ENCODE results near the gene PIM3. TPM values are rescaled to one million over a fixed set of nuclear protein-coding genes. Genes with fewer than 3 reads are reported as not detected.
A peak's percentile ranks its signal among the peaks of the same experiment; 100 is the strongest.

Gene PIM3
- polyA plus RNA-seq, 4 donors, result 35.7 to 72.2 (median 45.9) TPM

DNA sequence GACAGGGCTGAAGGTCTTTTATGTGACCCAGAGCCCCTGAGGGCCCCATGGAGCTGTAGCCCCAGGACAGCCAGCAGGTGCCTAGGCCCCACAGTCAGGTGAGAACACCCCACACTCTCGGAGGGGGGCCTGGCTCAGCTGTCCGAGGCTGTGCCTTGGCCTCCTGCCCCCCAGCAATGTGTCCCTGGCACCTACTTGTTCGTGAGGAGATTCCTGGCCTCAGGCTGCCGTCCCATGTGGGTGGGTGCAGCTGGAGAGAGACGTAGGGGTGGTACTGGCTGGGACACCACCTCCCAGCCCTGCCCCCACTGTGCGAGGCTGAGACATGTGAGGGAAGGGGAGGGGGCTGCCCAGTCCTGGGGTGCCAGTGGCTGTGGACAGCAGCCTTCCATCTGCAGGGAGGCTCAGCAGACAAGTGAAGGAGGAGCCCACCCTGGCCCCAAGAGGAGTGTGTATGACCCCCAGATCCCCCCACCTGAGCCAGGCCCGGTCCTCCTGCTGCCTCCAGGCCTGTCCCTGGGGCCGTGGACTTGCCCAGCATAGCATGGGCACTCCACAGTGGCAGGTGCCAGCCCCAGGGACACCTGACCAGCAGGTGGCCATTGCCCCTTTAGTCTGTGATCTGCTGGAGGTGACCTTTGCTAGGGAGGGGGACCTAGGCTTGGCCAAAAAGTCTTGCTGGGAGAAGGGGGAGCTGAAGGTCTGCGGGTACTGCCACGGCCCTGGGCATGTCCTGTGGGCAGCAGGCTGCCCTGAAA, 35.0 kb downstream of the PIM3 start:
- no peak for FAIRE-seq
- Histone ChIP-seq H3K27me3 (ENCODE audit: control insufficient read depth in 3 of 3, insufficient read depth in 3 of 3, low read length in 3 of 3) (peaks cover 0 to 7% (median 0%) of the 10 kb centered on the region in 3 donors), H3K4me3 (ENCODE audit: low read depth in 1 of 3, low read length in 3 of 3) (no peak overlapping the region), H3K4me1 (ENCODE audit: control insufficient read depth in 3 of 3, insufficient read depth in 2 of 3, low read depth in 1 of 3, low read length in 2 of 3) (peaks cover 0 to 23% (median 10%) of the 10 kb centered on the region in 3 donors), H3K9me3 (ENCODE audit: control insufficient read depth in 2 of 2, insufficient read depth in 1 of 2, low read depth in 1 of 2, low read length in 1 of 2) (peaks cover 0 to 14% of the 10 kb centered on the region in 2 donors), H3K36me3 (ENCODE audit: control insufficient read depth in 3 of 3, insufficient read depth in 2 of 3, low read depth in 1 of 3, low read length in 3 of 3) (no peaks in the 10 kb centered on the region), H3K27ac (ENCODE audit: low read depth in 1 of 3, low read length in 2 of 3) (peak overlapping the region in 1 of 3 donors; percentile 73)
- 66 to 80% (median 66%) methylated on average over 9 to 10 of the region's 10 CpGs for WGBS, 3 donors
- DNase-seq, result no peak

DNA sequence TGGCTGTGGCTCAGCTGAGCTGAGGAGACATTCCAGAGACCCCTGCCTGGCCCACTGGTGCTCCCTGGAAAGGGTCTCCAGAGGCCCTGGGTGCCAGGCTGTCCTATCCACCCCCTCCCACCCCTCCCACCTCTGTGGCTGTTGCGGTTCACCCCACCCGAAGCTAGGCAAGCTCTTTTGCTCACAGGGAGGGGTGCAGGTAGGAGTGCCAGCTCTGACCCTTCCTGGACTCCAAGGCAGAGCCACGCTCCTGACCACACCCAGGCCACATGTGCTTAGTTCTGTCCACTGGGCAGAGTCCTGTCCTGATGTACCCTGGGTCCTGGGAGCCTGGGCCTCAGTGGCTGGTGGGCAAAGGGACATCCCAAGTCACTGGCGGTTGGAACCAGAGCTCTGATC, 35.5 kb downstream of the PIM3 start:
- Histone ChIP-seq H3K27me3 (ENCODE audit: control insufficient read depth in 3 of 3, insufficient read depth in 3 of 3, low read length in 3 of 3) (peaks cover 0 to 7% (median 0%) of the 10 kb centered on the region in 3 donors), H3K27ac (ENCODE audit: low read depth in 1 of 3, low read length in 2 of 3) (peak overlapping the region in 2 of 3 donors; percentile 80 to 87), H3K36me3 (ENCODE audit: control insufficient read depth in 3 of 3, insufficient read depth in 2 of 3, low read depth in 1 of 3, low read length in 3 of 3) (no peaks in the 10 kb centered on the region), H3K4me3 (ENCODE audit: low read depth in 1 of 3, low read length in 3 of 3) (no peak overlapping the region), H3K9me3 (ENCODE audit: control insufficient read depth in 2 of 2, insufficient read depth in 1 of 2, low read depth in 1 of 2, low read length in 1 of 2) (peaks cover 0 to 8% of the 10 kb centered on the region in 2 donors), H3K4me1 (ENCODE audit: control insufficient read depth in 3 of 3, insufficient read depth in 2 of 3, low read depth in 1 of 3, low read length in 2 of 3) (peaks cover 0 to 23% (median 10%) of the 10 kb centered on the region in 3 donors)
- WGBS, 3 donors, result 34 to 71% (median 39%) methylated on average over 4 of the region's 4 CpGs
- FAIRE-seq, result no peak
- DNase-seq, result peak; percentile 66 to 89

DNA sequence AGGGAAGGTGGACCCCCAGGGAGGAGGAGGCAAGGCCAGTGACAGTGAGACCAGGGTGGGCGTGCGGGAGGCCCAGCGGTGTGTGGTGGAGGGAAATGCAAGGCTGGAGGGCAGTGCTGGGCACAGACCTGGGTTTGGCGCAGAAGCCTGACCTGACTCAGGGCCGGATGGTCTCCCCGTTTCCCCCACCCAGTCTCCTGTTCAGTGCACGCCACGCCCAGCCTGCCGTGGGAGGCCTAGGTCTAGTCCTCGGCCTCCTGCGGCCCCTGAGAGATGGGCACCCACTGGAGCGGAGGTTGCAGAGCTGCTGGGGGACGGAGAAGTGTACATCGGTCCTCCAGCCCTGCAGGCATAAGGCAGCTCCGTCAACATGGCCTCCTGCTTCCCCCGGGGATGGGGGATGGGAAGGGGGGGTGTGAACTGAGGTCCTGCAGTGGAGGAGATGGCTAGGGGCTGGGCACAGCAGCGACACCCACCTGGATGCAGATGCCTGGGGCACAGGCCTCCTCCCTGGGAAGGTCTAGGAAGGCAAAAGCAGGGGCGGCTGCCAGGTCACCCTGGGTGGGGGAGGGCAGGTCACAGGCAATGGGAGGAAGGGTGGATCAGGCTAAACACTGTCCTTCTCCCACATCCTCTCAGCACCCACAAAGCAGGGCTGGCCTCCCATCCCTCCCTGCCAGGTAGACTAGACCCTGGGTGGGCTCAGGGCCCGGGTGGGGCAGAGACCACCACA, 36.1 kb downstream of the PIM3 start:
- Histone ChIP-seq H3K9me3 (ENCODE audit: control insufficient read depth in 2 of 2, insufficient read depth in 1 of 2, low read depth in 1 of 2, low read length in 1 of 2) (peaks cover 0 to 3% of the 10 kb centered on the region in 2 donors), H3K4me3 (ENCODE audit: low read depth in 1 of 3, low read length in 3 of 3) (no peak overlapping the region), H3K27ac (ENCODE audit: low read depth in 1 of 3, low read length in 2 of 3) (peak overlapping the region in 2 of 3 donors; percentile 80 to 87), H3K36me3 (ENCODE audit: control insufficient read depth in 3 of 3, insufficient read depth in 2 of 3, low read depth in 1 of 3, low read length in 3 of 3) (no peaks in the 10 kb centered on the region), H3K4me1 (ENCODE audit: control insufficient read depth in 3 of 3, insufficient read depth in 2 of 3, low read depth in 1 of 3, low read length in 2 of 3) (peaks cover 0 to 23% (median 10%) of the 10 kb centered on the region in 3 donors), H3K27me3 (ENCODE audit: control insufficient read depth in 3 of 3, insufficient read depth in 3 of 3, low read length in 3 of 3) (peaks cover 0 to 7% (median 0%) of the 10 kb centered on the region in 3 donors)
- WGBS, 3 donors, result 73 to 82% (median 75%) methylated on average over 18 to 19 of the region's 19 CpGs
- FAIRE-seq, result no peak
- no peak for DNase-seq

- no peaks in the 10 kb centered on the region for H3K36me3 ChIP-seq (ENCODE audit: control insufficient read depth in 3 of 3, insufficient read depth in 2 of 3, low read depth in 1 of 3, low read length in 3 of 3)
- peak; percentile 52 to 88 for DNase-seq
Measured at GRCh38 chr22:49997251-49997599, 36.7 kb downstream of the PIM3 start.

DNA sequence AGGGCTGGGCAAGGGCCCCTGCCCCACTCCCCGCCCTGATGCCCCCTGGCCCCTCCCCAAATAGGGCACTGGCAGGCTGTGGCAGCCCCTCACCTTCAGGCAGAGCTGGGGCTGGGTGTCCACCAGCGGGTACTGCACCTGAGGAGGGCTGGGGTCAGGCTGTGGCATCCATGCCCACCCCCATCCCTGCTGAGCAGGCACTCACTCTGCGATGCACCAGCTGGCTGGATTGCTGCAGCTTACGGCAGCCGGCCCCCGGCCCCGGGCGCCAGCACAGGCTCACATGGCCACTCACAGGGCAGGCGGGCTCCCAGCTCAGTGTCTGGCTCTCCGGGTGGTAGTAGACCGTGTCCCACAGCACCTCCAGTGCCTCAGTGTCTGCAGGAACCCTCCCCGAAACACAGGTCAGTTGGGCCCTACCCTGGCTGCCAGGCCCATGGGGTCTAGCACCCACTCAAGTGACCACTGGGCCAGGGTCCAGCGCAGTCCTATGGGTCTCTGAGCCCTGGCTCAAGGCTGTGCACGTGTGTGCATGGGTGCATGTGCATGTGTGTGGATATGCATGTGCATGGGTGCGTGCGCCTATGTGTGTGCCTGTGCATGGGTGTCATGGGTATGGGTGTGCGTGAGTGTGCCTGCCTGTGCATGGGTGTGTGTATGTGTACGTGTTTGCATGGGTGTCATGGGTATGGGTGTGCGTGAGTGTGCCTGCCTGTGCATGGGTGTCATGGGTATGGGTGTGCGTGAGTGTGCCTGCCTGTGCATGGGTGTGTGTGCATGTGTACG, 37.6 kb downstream of the PIM3 start:
- FAIRE-seq, result no peak
- H3K27ac ChIP-seq (ENCODE audit: low read depth in 1 of 3, low read length in 2 of 3), result peak overlapping the region in 1 of 3 donors; percentile 69

More at GRCh38 chr22:49997251-49997599, 36.7 kb downstream of the PIM3 start:
- Histone ChIP-seq H3K4me1 (ENCODE audit: control insufficient read depth in 3 of 3, insufficient read depth in 2 of 3, low read depth in 1 of 3, low read length in 2 of 3) (peaks cover 0 to 23% (median 10%) of the 10 kb centered on the region in 3 donors), H3K4me3 (ENCODE audit: low read depth in 1 of 3, low read length in 3 of 3) (no peak overlapping the region), H3K27ac (ENCODE audit: low read depth in 1 of 3, low read length in 2 of 3) (peak overlapping the region in 2 of 3 donors; percentile 80 to 87), H3K9me3 (ENCODE audit: control insufficient read depth in 2 of 2, insufficient read depth in 1 of 2, low read depth in 1 of 2, low read length in 1 of 2) (no peaks in the 10 kb centered on the region), H3K27me3 (ENCODE audit: control insufficient read depth in 3 of 3, insufficient read depth in 3 of 3, low read length in 3 of 3) (peaks cover 0 to 7% (median 0%) of the 10 kb centered on the region in 3 donors)
- WGBS, 3 donors, result 21 to 61% (median 42%) methylated on average over 6 to 12 of the region's 12 CpGs
- no peak for FAIRE-seq

DNA sequence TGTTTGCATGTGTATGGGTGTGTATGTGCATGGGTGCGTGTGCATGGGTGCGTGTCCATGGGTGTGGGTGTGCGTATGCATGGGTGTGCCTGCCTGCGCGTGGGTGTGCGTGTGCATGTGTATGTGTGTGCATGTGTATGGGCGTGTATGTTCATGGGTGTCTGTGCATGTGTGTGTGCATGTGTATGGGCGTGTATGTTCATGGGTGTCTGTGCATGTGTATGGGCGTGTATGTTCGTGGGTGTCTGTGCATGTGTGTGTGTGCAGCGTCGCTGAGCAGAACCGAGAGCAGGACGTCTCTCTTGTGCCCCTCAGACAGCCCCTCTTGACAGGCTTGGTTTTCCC, 38.1 kb downstream of the PIM3 start:
- peaks cover 0 to 7% (median 0%) of the 10 kb centered on the region in 3 donors for H3K27me3 ChIP-seq (ENCODE audit: control insufficient read depth in 3 of 3, insufficient read depth in 3 of 3, low read length in 3 of 3)
- no peak overlapping the region for H3K27ac ChIP-seq (ENCODE audit: low read depth in 1 of 3, low read length in 2 of 3)
- DNase-seq (no peak), FAIRE-seq (no peak)
- peaks cover 0 to 23% (median 10%) of the 10 kb centered on the region in 3 donors for H3K4me1 ChIP-seq (ENCODE audit: control insufficient read depth in 3 of 3, insufficient read depth in 2 of 3, low read depth in 1 of 3, low read length in 2 of 3)
- 89 to 93% (median 91%) methylated on average over 10 to 14 of the region's 14 CpGs for WGBS, 3 donors
- no peak overlapping the region for H3K4me3 ChIP-seq (ENCODE audit: low read depth in 1 of 3, low read length in 3 of 3)
- no peaks in the 10 kb centered on the region for H3K36me3 ChIP-seq (ENCODE audit: control insufficient read depth in 3 of 3, insufficient read depth in 2 of 3, low read depth in 1 of 3, low read length in 3 of 3)
- H3K9me3 ChIP-seq (ENCODE audit: control insufficient read depth in 2 of 2, insufficient read depth in 1 of 2, low read depth in 1 of 2, low read length in 1 of 2), result no peaks in the 10 kb centered on the region

More for the DNA sequence above, 37.6 kb downstream of the PIM3 start:
- 89 to 94% (median 92%) methylated on average over 20 to 21 of the region's 21 CpGs for WGBS, 3 donors
- Histone ChIP-seq H3K4me3 (ENCODE audit: low read depth in 1 of 3, low read length in 3 of 3) (no peak overlapping the region), H3K27me3 (ENCODE audit: control insufficient read depth in 3 of 3, insufficient read depth in 3 of 3, low read length in 3 of 3) (peaks cover 0 to 7% (median 0%) of the 10 kb centered on the region in 3 donors), H3K36me3 (ENCODE audit: control insufficient read depth in 3 of 3, insufficient read depth in 2 of 3, low read depth in 1 of 3, low read length in 3 of 3) (no peaks in the 10 kb centered on the region), H3K4me1 (ENCODE audit: control insufficient read depth in 3 of 3, insufficient read depth in 2 of 3, low read depth in 1 of 3, low read length in 2 of 3) (peaks cover 0 to 23% (median 10%) of the 10 kb centered on the region in 3 donors), H3K9me3 (ENCODE audit: control insufficient read depth in 2 of 2, insufficient read depth in 1 of 2, low read depth in 1 of 2, low read length in 1 of 2) (no peaks in the 10 kb centered on the region)
- DNase-seq, result no peak

DNA sequence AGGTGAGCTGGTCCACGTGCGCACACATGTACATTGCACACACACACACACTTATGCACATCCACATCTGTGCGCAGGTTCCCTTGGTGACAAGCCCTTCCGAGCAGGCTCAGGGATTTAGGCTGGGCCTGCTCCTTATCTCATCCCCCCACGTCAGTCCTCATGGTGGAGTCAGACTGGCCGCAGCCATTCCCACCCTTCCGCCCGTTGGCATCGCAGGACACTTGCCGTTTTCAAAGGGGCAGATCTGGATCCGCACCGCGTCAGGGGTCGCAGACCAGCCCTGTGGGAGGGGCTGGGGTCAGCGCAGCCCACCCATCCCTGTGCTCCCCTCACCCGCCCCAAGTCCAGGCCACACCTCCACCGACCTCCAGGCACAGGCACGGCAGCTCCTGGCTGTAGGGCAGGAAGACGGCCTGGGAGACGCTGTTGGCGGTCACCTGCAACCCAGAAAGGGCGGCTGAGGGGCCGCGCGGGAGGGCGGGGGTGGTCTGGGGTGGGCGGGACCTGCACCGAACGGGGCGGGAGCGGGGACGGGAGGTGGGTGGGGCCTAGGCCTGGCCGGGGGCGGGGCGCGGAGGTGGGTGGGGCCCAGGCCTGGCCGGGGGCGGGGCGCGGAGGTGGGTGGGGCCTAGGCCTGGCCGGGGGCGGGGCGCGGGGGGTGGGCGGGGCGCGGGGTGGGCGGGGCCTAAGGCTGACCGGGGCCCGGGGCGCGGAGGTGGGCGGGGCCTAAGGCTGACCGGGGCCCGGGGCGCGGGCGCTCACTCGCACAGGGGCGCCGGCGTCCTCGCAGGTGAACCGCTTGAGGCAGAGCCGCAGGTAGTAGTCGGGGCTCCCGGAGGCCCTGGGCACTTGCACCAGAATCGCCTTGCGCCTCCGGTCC, 38.7 kb downstream of the PIM3 start:
- no peak for FAIRE-seq
- 16 to 27% (median 27%) methylated on average over 29 to 62 of the region's 70 CpGs for WGBS, 3 donors
- peaks cover 0 to 7% (median 0%) of the 10 kb centered on the region in 3 donors for H3K27me3 ChIP-seq (ENCODE audit: control insufficient read depth in 3 of 3, insufficient read depth in 3 of 3, low read length in 3 of 3)
- no peaks in the 10 kb centered on the region for H3K9me3 ChIP-seq (ENCODE audit: control insufficient read depth in 2 of 2, insufficient read depth in 1 of 2, low read depth in 1 of 2, low read length in 1 of 2)
- peak in 1 of 2 donors; percentile 49 for DNase-seq
- peak overlapping the region in 2 of 3 donors; percentile 21 to 54 for H3K4me3 ChIP-seq (ENCODE audit: low read depth in 1 of 3, low read length in 3 of 3)
- H3K4me1 ChIP-seq (ENCODE audit: control insufficient read depth in 3 of 3, insufficient read depth in 2 of 3, low read depth in 1 of 3, low read length in 2 of 3), result peaks cover 0 to 23% (median 10%) of the 10 kb centered on the region in 3 donors
- no peaks in the 10 kb centered on the region for H3K36me3 ChIP-seq (ENCODE audit: control insufficient read depth in 3 of 3, insufficient read depth in 2 of 3, low read depth in 1 of 3, low read length in 3 of 3)
- H3K27ac ChIP-seq (ENCODE audit: low read depth in 1 of 3, low read length in 2 of 3), result no peak overlapping the region

Measured in small intestine (tissue), 7 donors.